WTC11 (cell line): ENCODE measurements around the gene CLNK. TPM values are rescaled to one million over a fixed set of nuclear protein-coding genes. Genes with fewer than 3 reads are reported as not detected.

Source experiments
- ATAC-seq: fragments of 200-7000 bp; cut with Tn5 transposase; 2 replicates; pipeline ENCODE4 v1.10.0; 2021; ENCODE audit warnings: mild to moderate bottlenecking, moderate library complexity
- CTCF ChIA-PET: fragments of 300-600 bp; sonication (Branson Sonifier 250); formaldehyde crosslinking; loops from one replicate; lab custom pipeline; 2021; ENCODE audit warnings: antibody characterized with exemption; lab: Charles Lee
- POLR2A ChIA-PET: fragments of 350-600 bp; sonication (Branson Sonifier 250); formaldehyde crosslinking; loops from one replicate; lab custom pipeline; 2021; ENCODE audit warnings: antibody characterized with exemption; lab: Charles Lee
- DNase-seq: peaks from one replicate; pipeline ENCODE4 v3.0.0; 2021; ENCODE audit warnings: low spot score
- H3K27ac Mint-ChIP-seq: 2 replicates; pipeline ENCODE4 v1.8.0; 2021; ENCODE audit warnings: mixed read lengths
- H3K27me3 Mint-ChIP-seq: 2 replicates; pipeline ENCODE4 v1.8.0; 2021; ENCODE audit warnings: low read depth, mild to moderate bottlenecking, moderate library complexity, mixed read lengths
- H3K36me3 Mint-ChIP-seq: 2 replicates; pipeline ENCODE4 v1.8.0; 2021; ENCODE audit warnings: mixed read lengths
- H3K4me1 Mint-ChIP-seq: 2 replicates; pipeline ENCODE4 v1.8.0; 2022; ENCODE audit warnings: mixed read lengths
- H3K4me3 Mint-ChIP-seq: 2 replicates; pipeline ENCODE4 v1.8.0; 2021; ENCODE audit warnings: mild to moderate bottlenecking, moderate library complexity, mixed read lengths
- H3K9me3 Mint-ChIP-seq: 2 replicates; pipeline ENCODE4 v1.8.0; 2021; ENCODE audit warnings: mixed read lengths
- ARID4B ChIP-seq: sonication (generic); formaldehyde crosslinking; IDR thresholded peaks from 2 replicates; pipeline ENCODE4 v1.8.0; 2023; ENCODE audit warnings: missing genetic modification reagents, mild to moderate bottlenecking, borderline replicate concordance
- ATF1 ChIP-seq: sonication (generic); formaldehyde crosslinking; IDR thresholded peaks from 2 replicates; pipeline ENCODE4 v1.8.1; 2023; ENCODE audit warnings: mild to moderate bottlenecking, moderate library complexity, missing genetic modification reagents
- E2F5 ChIP-seq: sonication (generic); formaldehyde crosslinking; IDR thresholded peaks from 2 replicates; pipeline ENCODE4 v1.8.1; 2022; ENCODE audit warnings: mild to moderate bottlenecking, moderate library complexity, missing genetic modification reagents
- ELF4 ChIP-seq: sonication (generic); formaldehyde crosslinking; IDR thresholded peaks from 2 replicates; pipeline ENCODE4 v1.8.1; 2022; ENCODE audit warnings: low read depth, mild to moderate bottlenecking, moderate library complexity, missing genetic modification reagents
- HMGA2 ChIP-seq: fragments of 250-450 bp; sonication (Bioruptor Pico); IDR thresholded peaks from 2 replicates; pipeline ENCODE4 v1.4.0; 2021; ENCODE audit warnings: mild to moderate bottlenecking, moderate library complexity
- MYBL2 ChIP-seq: sonication (generic); formaldehyde crosslinking; IDR thresholded peaks from 2 replicates; pipeline ENCODE4 v1.8.1; 2023; ENCODE audit warnings: mild to moderate bottlenecking, moderate library complexity, missing genetic modification reagents
- NFE2L1 ChIP-seq: sonication (generic); formaldehyde crosslinking; IDR thresholded peaks from 2 replicates; pipeline ENCODE4 v1.8.1; 2023; ENCODE audit warnings: missing genetic modification reagents
- NR1H2 ChIP-seq: sonication (generic); formaldehyde crosslinking; IDR thresholded peaks from 2 replicates; pipeline ENCODE4 v1.9.0; 2021; ENCODE audit warnings: mild to moderate bottlenecking, moderate library complexity, missing genetic modification reagents
- NR2C2 ChIP-seq: sonication (generic); formaldehyde crosslinking; IDR thresholded peaks from 2 replicates; pipeline ENCODE4 v1.8.0; 2022; ENCODE audit warnings: mild to moderate bottlenecking, missing genetic modification reagents
- STAT6 ChIP-seq: sonication (generic); formaldehyde crosslinking; conservative IDR thresholded peaks from 2 replicates; pipeline ENCODE4 v1.8.1; 2023; ENCODE audit warnings: mild to moderate bottlenecking, low read depth, missing genetic modification reagents, moderate library complexity
- USF1 ChIP-seq: sonication (generic); formaldehyde crosslinking; IDR thresholded peaks from 2 replicates; pipeline ENCODE4 v1.8.0; 2022; ENCODE audit warnings: mild to moderate bottlenecking, missing genetic modification reagents
- USF2 ChIP-seq: sonication (generic); formaldehyde crosslinking; IDR thresholded peaks from 2 replicates; pipeline ENCODE4 v1.8.1; 2023; ENCODE audit warnings: mild to moderate bottlenecking, missing genetic modification reagents, moderate library complexity
- ZBTB21 ChIP-seq: sonication (generic); formaldehyde crosslinking; IDR thresholded peaks from 2 replicates; pipeline ENCODE4 v1.8.1; 2023; ENCODE audit warnings: mild to moderate bottlenecking, missing genetic modification reagents, borderline replicate concordance
- ZMAT4 ChIP-seq: fragments of 250-450 bp; sonication (Bioruptor Pico); IDR thresholded peaks from 2 replicates; pipeline ENCODE4 v1.9.0; 2021; ENCODE audit warnings: mild to moderate bottlenecking
- ZNF121 ChIP-seq: sonication (generic); formaldehyde crosslinking; IDR thresholded peaks from 2 replicates; pipeline ENCODE4 v1.8.0; 2023; ENCODE audit warnings: missing genetic modification reagents
- ZNF219 ChIP-seq: sonication (generic); formaldehyde crosslinking; IDR thresholded peaks from 2 replicates; pipeline ENCODE4 v1.8.0; 2023; ENCODE audit warnings: missing genetic modification reagents, mild to moderate bottlenecking, borderline replicate concordance
- ZNF232 ChIP-seq: sonication (generic); formaldehyde crosslinking; IDR thresholded peaks from 2 replicates; pipeline ENCODE4 v1.8.0; 2022; ENCODE audit warnings: mild to moderate bottlenecking, missing genetic modification reagents
- ZNF423 ChIP-seq: fragments of 250-450 bp; sonication (Bioruptor Pico); IDR thresholded peaks from 2 replicates; pipeline ENCODE4 v2.1.2; 2022; ENCODE audit warnings: mild to moderate bottlenecking, moderate library complexity
- ZNF671 ChIP-seq: fragments of 250-450 bp; sonication (Bioruptor Pico); IDR thresholded peaks from 2 replicates; pipeline ENCODE4 v1.8.0; 2021; ENCODE audit warnings: mild to moderate bottlenecking
- total RNA-seq: library from RNA; stranded (reverse); gene quantifications from 3 replicates; pipeline ENCODE4 v1.2.3, GENCODE V29; 2021

Gene CLNK
- total RNA-seq, 1 experiment from 2014 or later, result not detected

- TF ChIP-seq USF1 (CRISPR knock-in tag) (no peak), ZBTB21 (no peak), ELF4 (no peak), HMGA2 (no peak), NR2C2 (CRISPR knock-in tag) (no peak)
Observed at GRCh38 chr4:10482913-10483312, 201.7 kb downstream of the CLNK start (continued).

GRCh38 chr4:10480616-10481015, 204.0 kb downstream of the CLNK start:
- no peak overlapping the region for H3K27ac Mint-ChIP-seq
- H3K27me3 Mint-ChIP-seq, result no peaks in the 10 kb centered on the region
- POLR2A ChIA-PET, result no interaction called here
- CTCF ChIA-PET, result interaction anchor here (0.7 to 1.5 kb wide), 2 partner anchors 19 to 323 kb away, joined by 3 to 4 read pairs; no protein-coding TSS in a partner anchor
- no peak for DNase-seq
- H3K4me1 Mint-ChIP-seq, result peaks cover 10% of the 10 kb centered on the region
- H3K36me3 Mint-ChIP-seq, result no peaks in the 10 kb centered on the region
- TF ChIP-seq ATF1 (no peak), HMGA2 (no peak), USF1 (CRISPR knock-in tag) (no peak), STAT6 (CRISPR knock-in tag) (no peak), ARID4B (no peak), MYBL2 (no peak), ZNF121 (CRISPR knock-in tag) (no peak), E2F5 (no peak), USF2 (CRISPR knock-in tag) (no peak), NFE2L1 (no peak)
- TF ChIP-seq, all 79 proteins: peak for 0
- no peaks in the 10 kb centered on the region; the same call in 1 of the 2 replicates for H3K9me3 Mint-ChIP-seq
- H3K4me3 Mint-ChIP-seq, result no peak overlapping the region
- no peak for ATAC-seq

GRCh38 chr4:10478621-10479020, 205.9 kb downstream of the CLNK start:
- TF ChIP-seq ZMAT4, result no peak
- TF ChIP-seq ZNF671 (CRISPR knock-in tag), result no peak
- TF ChIP-seq USF2 (CRISPR knock-in tag), result no peak
- TF ChIP-seq STAT6 (CRISPR knock-in tag), result no peak
- TF ChIP-seq ZNF232 (CRISPR knock-in tag), result no peak
- no peak for TF ChIP-seq NR1H2
- no peak for TF ChIP-seq ZNF423 (CRISPR knock-in tag)
- no peak for TF ChIP-seq ZNF219
- CTCF ChIA-PET, result interaction anchor here (1.0 to 3.4 kb wide), 3 partner anchors 17 to 310 kb away, joined by 3 to 20 read pairs (median 5); no protein-coding TSS in a partner anchor

More at GRCh38 chr4:10478621-10479020, 205.9 kb downstream of the CLNK start:
- DNase-seq, result no peak
- POLR2A ChIA-PET, result no interaction called here
- H3K9me3 Mint-ChIP-seq, result no peaks in the 10 kb centered on the region; the same call in 1 of the 2 replicates
- H3K4me3 Mint-ChIP-seq, result no peak overlapping the region
- peak; percentile 44 for ATAC-seq
- H3K27me3 Mint-ChIP-seq, result no peaks in the 10 kb centered on the region; the same call in 1 of the 2 replicates
- no peak overlapping the region for H3K27ac Mint-ChIP-seq
- H3K4me1 Mint-ChIP-seq, result peaks cover 10% of the 10 kb centered on the region
- no peaks in the 10 kb centered on the region for H3K36me3 Mint-ChIP-seq
